ENCODE results near the gene TSLP. TPM values are rescaled to one million over a fixed set of nuclear protein-coding genes. Genes with fewer than 3 reads are reported as not detected.

The TSLP gene
- polyA plus RNA-seq, 1 of the 3 experiments (the other 2 are of a cell fraction): 1.3 TPM

DNA sequence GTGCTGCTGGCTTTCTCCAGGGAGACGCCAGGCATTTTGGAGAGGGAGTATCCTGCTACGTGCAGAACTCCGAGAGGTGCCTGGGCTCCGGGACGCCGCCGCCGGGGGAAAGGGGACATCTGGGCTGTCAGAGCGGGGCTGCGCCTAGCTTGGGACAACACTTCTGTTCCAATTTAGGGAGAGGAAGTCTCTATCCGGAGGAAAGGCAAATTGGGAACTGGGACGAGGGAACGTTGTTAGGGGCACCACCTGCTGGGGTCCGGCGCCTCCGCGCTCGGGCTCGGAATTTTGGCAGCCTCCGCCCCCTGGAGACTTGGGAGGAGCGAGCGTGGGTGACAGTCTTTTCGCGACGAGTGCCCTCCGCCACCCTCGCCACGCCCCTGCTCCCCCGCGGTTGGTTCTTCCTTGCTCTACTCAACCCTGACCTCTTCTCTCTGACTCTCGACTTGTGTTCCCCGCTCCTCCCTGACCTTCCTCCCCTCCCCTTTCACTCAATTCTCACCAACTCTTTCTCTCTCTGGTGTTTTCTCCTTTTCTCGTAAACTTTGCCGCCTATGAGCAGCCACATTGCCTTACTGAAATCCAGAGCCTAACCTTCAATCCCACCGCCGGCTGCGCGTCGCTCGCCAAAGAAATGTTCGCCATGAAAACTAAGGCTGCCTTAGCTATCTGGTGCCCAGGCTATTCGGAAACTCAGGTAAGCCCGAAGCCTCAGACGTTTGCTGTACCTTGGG, 1.6 kb downstream of the TSLP start (continued):
- peak; percentile 43; the same call in 1 of the 2 replicates for TF ChIP-seq MXI1 (IDR thresholded peaks at IDR 0.05; ENCODE audit: low read depth, low read length)

- Histone ChIP-seq H3K27me3 (ENCODE audit: insufficient read depth) (no peaks in the 10 kb centered on the region), H3K36me3 (replicated peaks in 1 of 2; ENCODE audit: control insufficient read depth in 1 of 2, insufficient read depth in 2 of 2, low read length in 1 of 2) (peaks cover 0 to 10% of the 10 kb centered on the region in 2 experiments), H3K9me2 (no peaks in the 10 kb centered on the region), H3K27ac (ENCODE audit: low read depth in 2 of 2, low read length in 1 of 2) (no peak overlapping the region), H3K9ac (no peak overlapping the region), H2AFZ (ENCODE audit: low read depth) (no peak overlapping the region), H3K79me2 (ENCODE audit: insufficient read depth) (no peaks in the 10 kb centered on the region), H3K9me3 (no peaks in the 10 kb centered on the region), H3K4me1 (ENCODE audit: control insufficient read depth in 1 of 2, insufficient read depth in 2 of 2, low read depth in 1 of 2, low read length in 1 of 2) (peaks cover 7 to 14% of the 10 kb centered on the region in 2 experiments), H3K4me3 (ENCODE audit: low read depth in 2 of 2, low read length in 1 of 2) (peak overlapping the region; percentile 72 to 80), H4K20me1 (ENCODE audit: insufficient read depth) (no peaks in the 10 kb centered on the region), H3F3A (replicated peaks; ENCODE audit: insufficient read depth) (peaks cover 19% of the 10 kb centered on the region), H3K4me2 (peak overlapping the region; percentile 76)
- TF ChIP-seq USF2 (IDR thresholded peaks at IDR 0.05; ENCODE audit: borderline replicate concordance, low read depth, low read length) (no peak), RFX5 (IDR thresholded peaks at IDR 0.05; ENCODE audit: low read length) (no peak), TAF1 (IDR thresholded peaks at IDR 0.05; ENCODE audit: borderline replicate concordance, low read depth, low read length) (no peak), FOSL2 (IDR thresholded peaks at IDR 0.05; ENCODE audit: borderline replicate concordance, low read depth) (no peak)
- TF ChIP-seq, protein P1, sequence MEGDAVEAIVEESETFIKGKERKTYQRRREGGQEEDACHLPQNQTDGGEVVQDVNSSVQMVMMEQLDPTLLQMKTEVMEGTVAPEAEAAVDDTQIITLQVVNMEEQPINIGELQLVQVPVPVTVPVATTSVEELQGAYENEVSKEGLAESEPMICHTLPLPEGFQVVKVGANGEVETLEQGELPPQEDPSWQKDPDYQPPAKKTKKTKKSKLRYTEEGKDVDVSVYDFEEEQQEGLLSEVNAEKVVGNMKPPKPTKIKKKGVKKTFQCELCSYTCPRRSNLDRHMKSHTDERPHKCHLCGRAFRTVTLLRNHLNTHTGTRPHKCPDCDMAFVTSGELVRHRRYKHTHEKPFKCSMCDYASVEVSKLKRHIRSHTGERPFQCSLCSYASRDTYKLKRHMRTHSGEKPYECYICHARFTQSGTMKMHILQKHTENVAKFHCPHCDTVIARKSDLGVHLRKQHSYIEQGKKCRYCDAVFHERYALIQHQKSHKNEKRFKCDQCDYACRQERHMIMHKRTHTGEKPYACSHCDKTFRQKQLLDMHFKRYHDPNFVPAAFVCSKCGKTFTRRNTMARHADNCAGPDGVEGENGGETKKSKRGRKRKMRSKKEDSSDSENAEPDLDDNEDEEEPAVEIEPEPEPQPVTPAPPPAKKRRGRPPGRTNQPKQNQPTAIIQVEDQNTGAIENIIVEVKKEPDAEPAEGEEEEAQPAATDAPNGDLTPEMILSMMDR (IDR thresholded peaks at IDR 0.05): no peak
- TF ChIP-seq, protein P2, sequence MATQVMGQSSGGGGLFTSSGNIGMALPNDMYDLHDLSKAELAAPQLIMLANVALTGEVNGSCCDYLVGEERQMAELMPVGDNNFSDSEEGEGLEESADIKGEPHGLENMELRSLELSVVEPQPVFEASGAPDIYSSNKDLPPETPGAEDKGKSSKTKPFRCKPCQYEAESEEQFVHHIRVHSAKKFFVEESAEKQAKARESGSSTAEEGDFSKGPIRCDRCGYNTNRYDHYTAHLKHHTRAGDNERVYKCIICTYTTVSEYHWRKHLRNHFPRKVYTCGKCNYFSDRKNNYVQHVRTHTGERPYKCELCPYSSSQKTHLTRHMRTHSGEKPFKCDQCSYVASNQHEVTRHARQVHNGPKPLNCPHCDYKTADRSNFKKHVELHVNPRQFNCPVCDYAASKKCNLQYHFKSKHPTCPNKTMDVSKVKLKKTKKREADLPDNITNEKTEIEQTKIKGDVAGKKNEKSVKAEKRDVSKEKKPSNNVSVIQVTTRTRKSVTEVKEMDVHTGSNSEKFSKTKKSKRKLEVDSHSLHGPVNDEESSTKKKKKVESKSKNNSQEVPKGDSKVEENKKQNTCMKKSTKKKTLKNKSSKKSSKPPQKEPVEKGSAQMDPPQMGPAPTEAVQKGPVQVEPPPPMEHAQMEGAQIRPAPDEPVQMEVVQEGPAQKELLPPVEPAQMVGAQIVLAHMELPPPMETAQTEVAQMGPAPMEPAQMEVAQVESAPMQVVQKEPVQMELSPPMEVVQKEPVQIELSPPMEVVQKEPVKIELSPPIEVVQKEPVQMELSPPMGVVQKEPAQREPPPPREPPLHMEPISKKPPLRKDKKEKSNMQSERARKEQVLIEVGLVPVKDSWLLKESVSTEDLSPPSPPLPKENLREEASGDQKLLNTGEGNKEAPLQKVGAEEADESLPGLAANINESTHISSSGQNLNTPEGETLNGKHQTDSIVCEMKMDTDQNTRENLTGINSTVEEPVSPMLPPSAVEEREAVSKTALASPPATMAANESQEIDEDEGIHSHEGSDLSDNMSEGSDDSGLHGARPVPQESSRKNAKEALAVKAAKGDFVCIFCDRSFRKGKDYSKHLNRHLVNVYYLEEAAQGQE (IDR thresholded peaks at IDR 0.05; ENCODE audit: low read depth, low read length): no peak
- TF ChIP-seq, protein P3, sequence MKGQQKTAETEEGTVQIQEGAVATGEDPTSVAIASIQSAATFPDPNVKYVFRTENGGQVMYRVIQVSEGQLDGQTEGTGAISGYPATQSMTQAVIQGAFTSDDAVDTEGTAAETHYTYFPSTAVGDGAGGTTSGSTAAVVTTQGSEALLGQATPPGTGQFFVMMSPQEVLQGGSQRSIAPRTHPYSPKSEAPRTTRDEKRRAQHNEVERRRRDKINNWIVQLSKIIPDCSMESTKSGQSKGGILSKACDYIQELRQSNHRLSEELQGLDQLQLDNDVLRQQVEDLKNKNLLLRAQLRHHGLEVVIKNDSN (IDR thresholded peaks at IDR 0.05; ENCODE audit: borderline replicate concordance, low read depth): no peak
- ChIA-PET CTCF (interaction anchor here (0.8 to 1.8 kb wide), 3 partner anchors 9 to 43 kb away, joined by 3 to 5 read pairs (median 3); no protein-coding TSS in a partner anchor), POLR2A (no interaction called here)
- WGBS (ENCODE audit: low lambda C conversion rate): 78% methylated on average over 2 of the region's 2 CpGs
- DNase-seq: no peak
These were observed 2.7 kb downstream of the TSLP start for GRCh38 chr5:111074244-111074643.

All from SK-N-SH (cell line).